ENCODE measurements around the gene MORC3. TPM values are rescaled to one million over a fixed set of nuclear protein-coding genes. Genes with fewer than 3 reads are reported as not detected.

MORC3 gene
- total RNA-seq, 1 experiment from 2014 or later = 18.7 TPM

DNA sequence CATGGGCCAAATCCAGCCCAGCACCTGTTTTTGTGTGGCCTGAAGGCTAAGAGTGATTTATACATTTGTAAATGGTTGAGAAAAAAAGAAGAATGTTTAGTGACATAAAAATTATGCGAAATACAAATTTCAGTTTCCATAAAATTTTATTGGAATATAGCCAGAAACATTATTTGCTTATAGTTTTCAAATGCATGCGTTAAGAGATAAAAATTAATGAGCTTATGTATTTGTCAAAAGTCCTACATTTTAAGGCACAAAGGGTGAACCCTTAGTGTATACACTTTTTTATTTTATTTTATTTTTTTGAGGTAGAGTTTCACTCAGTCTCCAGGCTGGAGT, 2.1 kb downstream of the MORC3 start:
- H2BK5ac ChIP-seq (ENCODE audit: insufficient read length, low read length) = no peak overlapping the region
- H3K4me3 Mint-ChIP-seq = peak overlapping the region; percentile 85 to 98
- no peak overlapping the region for H4K8ac ChIP-seq (replicated peaks; ENCODE audit: insufficient read length, low read depth, low read length)
- H3K4ac ChIP-seq (ENCODE audit: low read depth, low read length) = no peak overlapping the region
- peaks cover 5% of the 10 kb centered on the region for H3K79me1 ChIP-seq (ENCODE audit: insufficient read depth, low read depth, low read length, poor library complexity, severe bottlenecking)
- H2BK12ac ChIP-seq (ENCODE audit: insufficient read length, low read depth, low read length) = no peak overlapping the region
- WGBS (ENCODE audit: extremely low coverage, insufficient read length, low lambda C conversion rate) = no CpG with 5 or more reads among the region's 2 CpGs
- no peaks in the 10 kb centered on the region for H3K23me2 ChIP-seq (ENCODE audit: insufficient read length, low read depth, low read length, poor library complexity, severe bottlenecking)
- no peak overlapping the region for H3K9ac ChIP-seq (ENCODE audit: extremely low read depth, insufficient read length, low read length)
- no peak overlapping the region for H2AK5ac ChIP-seq (ENCODE audit: insufficient read length, low read length)
- no peak overlapping the region for H2BK15ac ChIP-seq (ENCODE audit: low read depth, low read length)
- H3K27ac Mint-ChIP-seq = peak overlapping the region; percentile 50 to 96 (median 90)
- H3K36me3 Mint-ChIP-seq (ENCODE audit: insufficient read depth in 1 of 3, low read depth in 3 of 3) = peaks cover 10 to 33% (median 19%) of the 10 kb centered on the region in 3 experiments; a peak in 6 of 7 replicates
- H3K23ac ChIP-seq (ENCODE audit: insufficient read length, low read depth, low read length) = no peak overlapping the region
- no peak overlapping the region for H3T11ph ChIP-seq (ENCODE audit: low read length)
- peaks cover 0 to 3% of the 10 kb centered on the region in 2 experiments; a peak in 3 of 5 replicates for H3K9me3 Mint-ChIP-seq
- no peak overlapping the region for H3K14ac ChIP-seq (ENCODE audit: insufficient read depth, low read length)
- no peaks in the 10 kb centered on the region for H3K9me3 ChIP-seq (ENCODE audit: control insufficient read depth, low read depth, low read length)
- no peak overlapping the region for H3K27ac ChIP-seq (ENCODE audit: insufficient read length, low read depth, low read length)
- TF ChIP-seq, protein P1, sequence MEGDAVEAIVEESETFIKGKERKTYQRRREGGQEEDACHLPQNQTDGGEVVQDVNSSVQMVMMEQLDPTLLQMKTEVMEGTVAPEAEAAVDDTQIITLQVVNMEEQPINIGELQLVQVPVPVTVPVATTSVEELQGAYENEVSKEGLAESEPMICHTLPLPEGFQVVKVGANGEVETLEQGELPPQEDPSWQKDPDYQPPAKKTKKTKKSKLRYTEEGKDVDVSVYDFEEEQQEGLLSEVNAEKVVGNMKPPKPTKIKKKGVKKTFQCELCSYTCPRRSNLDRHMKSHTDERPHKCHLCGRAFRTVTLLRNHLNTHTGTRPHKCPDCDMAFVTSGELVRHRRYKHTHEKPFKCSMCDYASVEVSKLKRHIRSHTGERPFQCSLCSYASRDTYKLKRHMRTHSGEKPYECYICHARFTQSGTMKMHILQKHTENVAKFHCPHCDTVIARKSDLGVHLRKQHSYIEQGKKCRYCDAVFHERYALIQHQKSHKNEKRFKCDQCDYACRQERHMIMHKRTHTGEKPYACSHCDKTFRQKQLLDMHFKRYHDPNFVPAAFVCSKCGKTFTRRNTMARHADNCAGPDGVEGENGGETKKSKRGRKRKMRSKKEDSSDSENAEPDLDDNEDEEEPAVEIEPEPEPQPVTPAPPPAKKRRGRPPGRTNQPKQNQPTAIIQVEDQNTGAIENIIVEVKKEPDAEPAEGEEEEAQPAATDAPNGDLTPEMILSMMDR (conservative IDR thresholded peaks at IDR 0.05) = no peak
- no peak overlapping the region for H2BK20ac ChIP-seq (ENCODE audit: low read depth, low read length, poor library complexity, severe bottlenecking)
- no peak overlapping the region for H4K91ac ChIP-seq (ENCODE audit: insufficient read length, low read depth, low read length)
- 0 out of 2 replicates have a peak, but pooled peaks cover 3% of the 10 kb centered on the region for H3K4me1 ChIP-seq (ENCODE audit: insufficient read depth, low read length)
- no peak overlapping the region for H2AFZ ChIP-seq (ENCODE audit: low read length)
- peaks cover 11 to 13% of the 10 kb centered on the region in 2 experiments for H3K4me1 Mint-ChIP-seq
- H3K27me3 ChIP-seq (ENCODE audit: insufficient read depth, low read length) = no peaks in the 10 kb centered on the region
- no peaks in the 10 kb centered on the region for H3K27me3 Mint-ChIP-seq (ENCODE audit: low read depth)
- H4K5ac ChIP-seq (ENCODE audit: insufficient read length, low read depth, low read length) = no peak overlapping the region
- no peak overlapping the region for H3K18ac ChIP-seq (ENCODE audit: insufficient read length, low read depth, low read length)
- no peak overlapping the region for H2BK120ac ChIP-seq (ENCODE audit: low read depth, low read length, poor library complexity, severe bottlenecking)
- H3K79me2 ChIP-seq (ENCODE audit: insufficient read depth, low read length) = peaks cover 38% of the 10 kb centered on the region; the same call in 1 of the 2 replicates
- H3K56ac ChIP-seq (ENCODE audit: insufficient read length, low read depth, low read length) = no peak overlapping the region
- DNase-seq = no peak
- peak overlapping the region; percentile 86 for H3K4me2 ChIP-seq (ENCODE audit: insufficient read depth, insufficient read length, low read length)
- no peaks in the 10 kb centered on the region for H4K20me1 ChIP-seq (ENCODE audit: control insufficient read depth, insufficient read depth, insufficient read length)
